ENCODE data around the gene PACSIN1.
"Not testable (repeated sequence)": the region's sequence is repeated elsewhere in the genome, so short reads cannot be mapped to it uniquely, and the experiment has no call there.

Gene PACSIN1

GRCh38 chr6:34457742-34458735 lies 7.8 kb upstream of the PACSIN1 start:
- no peak for DNase-seq

- peak; percentile 24 for DNase-seq
Measured at GRCh38 chr6:34459899-34460593, 5.8 kb upstream of the PACSIN1 start.

GRCh38 chr6:34460796-34461507 lies 4.9 kb upstream of the PACSIN1 start:
- no peak for DNase-seq

GRCh38 chr6:34462010-34462409 lies 3.9 kb upstream of the PACSIN1 start:
- no peak for DNase-seq

- DNase-seq, result no peak
Measured at GRCh38 chr6:34462551-34462971, 3.3 kb upstream of the PACSIN1 start.

- no peak for DNase-seq
Measured at GRCh38 chr6:34463299-34463698, 2.6 kb upstream of the PACSIN1 start.

GRCh38 chr6:34463849-34464248 lies 2.0 kb upstream of the PACSIN1 start:
- no peak for DNase-seq

GRCh38 chr6:34466242-34467185 lies 638 bp downstream of the PACSIN1 start:
- no peak for DNase-seq

- no peak for DNase-seq
Measured at GRCh38 chr6:34468378-34468892, 2.6 kb downstream of the PACSIN1 start.

- no peak for DNase-seq
Measured at GRCh38 chr6:34469499-34469898, 3.6 kb downstream of the PACSIN1 start.

GRCh38 chr6:34472425-34472824 lies 6.5 kb downstream of the PACSIN1 start:
- no peak for DNase-seq

GRCh38 chr6:34473967-34474366 lies 8.1 kb downstream of the PACSIN1 start:
- no peak for DNase-seq

- DNase-seq, result no peak
Measured at GRCh38 chr6:34474754-34475153, 8.9 kb downstream of the PACSIN1 start.

- DNase-seq, result no peak
Measured at GRCh38 chr6:34475238-34475682, 9.4 kb downstream of the PACSIN1 start.

- DNase-seq, result no peak
Measured at GRCh38 chr6:34475767-34476328, 10.0 kb downstream of the PACSIN1 start.

GRCh38 chr6:34476447-34476846 lies 10.6 kb downstream of the PACSIN1 start:
- DNase-seq, result no peak

GRCh38 chr6:34476921-34477320 lies 11.0 kb downstream of the PACSIN1 start:
- no peak for DNase-seq

GRCh38 chr6:34478796-34479195 lies 12.9 kb downstream of the PACSIN1 start:
- no peak for DNase-seq

- not testable (repeated sequence) for DNase-seq
Measured at GRCh38 chr6:34483781-34484180, 17.9 kb downstream of the PACSIN1 start.

GRCh38 chr6:34484391-34484790 lies 18.5 kb downstream of the PACSIN1 start:
- no peak for DNase-seq

GRCh38 chr6:34484899-34485298 lies 19.0 kb downstream of the PACSIN1 start:
- DNase-seq, result peak; percentile 87
